HuH-7 (cell line): Measurements from ENCODE around the gene CRYGA.
"Not testable (repeated sequence)": the region's sequence is repeated elsewhere in the genome, so short reads cannot be mapped to it uniquely, and the experiment has no call there.

Source experiments
- DNase-seq: peaks from one replicate; pipeline ENCODE4 v3.0.0; 2011; ENCODE audit warnings: low spot score

The CRYGA gene

DNA sequence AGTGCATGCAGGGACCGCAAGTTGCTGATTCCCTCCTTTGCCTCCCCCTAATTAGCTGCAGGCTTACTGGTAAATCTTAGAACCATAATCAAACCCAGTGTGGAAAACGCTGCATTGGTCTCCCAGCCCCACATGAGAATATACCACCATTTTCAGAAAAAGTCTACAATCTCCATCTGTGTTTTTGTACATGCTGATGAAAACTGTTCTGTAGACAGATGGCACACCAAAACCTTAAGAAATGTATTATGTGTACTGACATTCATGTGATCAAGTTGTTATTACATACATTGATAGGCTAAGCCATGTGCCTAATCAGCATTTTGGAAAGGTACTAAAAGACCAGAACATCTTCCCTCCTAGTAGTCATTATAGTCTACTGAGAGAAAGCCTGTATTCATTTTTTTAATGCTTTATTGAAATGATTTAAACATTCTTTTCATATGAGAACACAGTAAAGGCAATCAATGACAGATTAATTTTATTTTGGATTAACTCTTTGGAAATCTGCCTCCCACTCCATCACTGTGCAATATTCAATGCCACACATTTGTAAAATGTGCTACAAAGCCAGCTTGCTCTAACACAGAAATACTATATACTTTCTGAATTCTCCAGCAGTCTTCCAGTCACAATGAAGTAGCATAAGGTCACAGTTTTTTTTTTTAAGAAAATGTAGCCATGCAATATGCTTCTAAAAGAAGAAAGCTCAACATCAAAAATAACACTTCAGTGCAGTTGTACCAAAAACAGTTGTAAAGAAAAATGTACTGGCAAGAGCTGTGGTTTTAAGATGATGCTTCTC lies 1.8 kb upstream of the CRYGA start:
- DNase-seq, result no peak

DNA sequence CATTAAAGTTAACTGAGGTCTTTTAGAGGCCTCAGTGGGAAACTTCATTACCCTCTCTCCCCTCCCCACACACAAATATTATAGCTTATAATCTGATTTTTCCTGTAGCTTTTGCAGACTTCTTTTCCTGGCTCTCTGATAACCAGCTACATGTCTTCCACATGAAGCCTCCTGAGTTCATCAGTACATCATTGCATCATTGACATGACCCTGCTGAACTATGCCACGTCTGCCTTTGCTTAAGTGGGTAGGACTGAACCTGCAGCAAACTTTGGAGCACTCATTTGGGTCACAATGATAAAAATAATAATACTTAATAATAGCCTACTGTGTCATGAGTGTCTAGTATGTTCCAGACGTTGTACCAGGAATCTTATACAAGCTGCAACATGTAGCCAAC lies 7.0 kb downstream of the CRYGA start:
- DNase-seq, result no peak

- DNase-seq, result no peak
Observed at GRCh38 chr2:208153156-208153555, 10.2 kb downstream of the CRYGA start.

DNA sequence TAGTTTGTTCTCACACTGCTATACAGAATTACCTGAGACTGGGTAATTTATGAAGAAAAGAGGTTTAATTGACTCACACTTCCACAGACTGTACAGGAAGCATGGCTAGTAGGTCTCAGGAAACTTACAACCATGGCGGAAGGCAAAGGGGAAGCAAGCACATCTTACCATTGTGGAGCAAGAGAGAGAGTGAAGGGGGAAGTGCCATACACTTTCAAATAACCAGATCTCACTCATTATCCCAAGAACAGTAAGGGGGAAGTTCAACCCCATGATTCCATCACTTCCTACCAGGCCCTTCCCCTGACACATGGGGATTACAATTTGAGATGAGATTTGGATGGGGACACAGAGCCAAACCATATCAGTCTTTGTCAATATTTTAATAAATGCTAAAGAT lies 12.4 kb downstream of the CRYGA start:
- no peak for DNase-seq

GRCh38 chr2:208150094-208150493 lies 13.3 kb downstream of the CRYGA start:
- DNase-seq, result no peak

GRCh38 chr2:208148803-208149202 lies 14.6 kb downstream of the CRYGA start:
- DNase-seq, result no peak

- DNase-seq, result no peak
Observed at GRCh38 chr2:208147759-208148158, 15.6 kb downstream of the CRYGA start.

- DNase-seq, result no peak
Observed at GRCh38 chr2:208147008-208147407, 16.4 kb downstream of the CRYGA start.

DNA sequence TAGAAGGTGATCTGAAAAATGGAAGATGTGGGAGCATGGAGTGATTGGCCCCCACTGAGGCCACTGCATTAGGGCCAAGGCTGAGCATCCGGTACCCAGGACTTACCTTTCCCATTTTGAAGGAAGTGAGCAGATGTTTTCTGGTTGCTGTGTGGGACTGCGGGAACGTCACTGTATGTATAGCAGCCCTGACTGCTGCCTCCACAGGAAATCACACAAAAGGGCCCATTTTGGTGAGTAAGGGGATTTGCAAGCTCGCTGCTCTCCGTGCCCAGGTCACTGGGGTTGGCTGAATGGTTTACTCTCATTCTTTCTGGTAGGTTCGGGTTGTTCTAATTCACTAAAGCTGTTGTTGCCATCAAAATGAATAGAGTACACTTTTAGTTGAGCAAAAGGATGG lies 17.4 kb downstream of the CRYGA start, which contains the start of gene CRYGB:
Gene CRYGB (minus strand): TSS at position 153 of the 400 bp plus-strand sequence. CDS start 38 bp downstream, at position 115.
- no peak for DNase-seq

- no peak for DNase-seq
Observed at GRCh38 chr2:208142925-208143799, 20.2 kb downstream of the CRYGA start.

- DNase-seq, result no peak
Observed at GRCh38 chr2:208142240-208142924, 21.0 kb downstream of the CRYGA start.

- DNase-seq, result no peak
Observed at GRCh38 chr2:208139447-208139846, 23.9 kb downstream of the CRYGA start.

DNA sequence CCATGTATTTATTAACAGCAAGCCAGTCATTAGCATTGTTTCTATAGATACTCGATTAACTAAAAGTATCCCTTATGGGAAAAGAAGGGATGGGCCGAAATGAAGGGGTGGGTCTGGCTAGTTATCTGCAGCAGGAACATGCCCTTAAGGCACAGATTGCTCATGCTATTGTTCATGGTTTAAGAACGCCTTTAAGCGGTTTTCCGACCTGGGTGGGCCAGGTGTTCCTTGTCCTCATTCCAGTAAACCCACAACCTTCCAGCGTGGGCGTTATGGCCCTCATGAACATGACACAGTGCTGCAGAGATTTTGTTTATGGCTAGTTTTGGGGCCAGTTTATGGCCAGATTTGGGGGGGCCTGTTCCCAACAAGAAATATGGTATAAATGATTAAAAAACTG lies 25.1 kb downstream of the CRYGA start:
- not testable (repeated sequence) for DNase-seq

DNA sequence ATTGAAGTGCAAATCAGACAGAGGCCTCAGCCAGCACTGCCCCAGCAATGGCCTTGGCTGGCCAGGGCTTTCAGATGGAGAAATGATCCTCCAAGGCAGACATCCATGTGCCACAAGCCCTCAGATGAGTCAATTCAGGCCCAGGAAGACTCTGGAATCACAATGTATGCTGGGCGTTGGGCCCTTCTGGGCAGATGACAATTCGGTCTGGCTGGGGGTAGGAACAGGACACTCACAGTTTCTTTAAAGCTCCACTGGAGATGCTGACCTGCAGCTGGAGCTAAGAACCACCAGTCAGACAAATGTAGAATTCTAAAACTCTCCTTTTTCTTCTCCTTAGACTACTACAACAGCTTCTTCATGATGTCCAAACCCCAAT lies 26.7 kb downstream of the CRYGA start:
- DNase-seq, result no peak

GRCh38 chr2:208135794-208136715 lies 27.3 kb downstream of the CRYGA start:
- DNase-seq, result no peak

- no peak for DNase-seq
Observed at GRCh38 chr2:208134928-208135586, 28.3 kb downstream of the CRYGA start.

DNA sequence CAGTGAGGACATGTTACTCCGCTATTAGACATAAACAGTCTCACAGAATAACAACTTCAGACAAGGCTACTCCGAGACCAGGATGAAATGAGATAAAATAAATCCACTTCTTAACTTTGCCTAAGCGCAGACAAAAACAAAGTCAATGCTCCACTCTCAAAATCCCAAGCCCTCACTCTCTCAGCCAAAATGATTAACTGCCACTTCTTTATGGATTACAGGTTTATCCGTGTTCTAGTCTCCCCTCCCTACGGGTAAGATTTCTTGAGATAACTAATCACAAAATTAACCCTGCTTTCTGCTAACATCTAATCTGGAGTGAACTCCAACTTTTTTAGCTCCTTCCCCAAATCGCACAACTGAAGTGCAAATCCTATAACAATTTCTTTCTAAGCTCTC lies 32.7 kb downstream of the CRYGA start:
- no peak for DNase-seq

GRCh38 chr2:208129744-208130711 lies 33.4 kb downstream of the CRYGA start, which contains the start of gene CRYGC:
Gene CRYGC (minus strand): TSS chr2:208129828. CDS start chr2:208129792, 36 bp downstream.
- no peak for DNase-seq

GRCh38 chr2:208128136-208128535 lies 35.3 kb downstream of the CRYGA start:
- DNase-seq, result no peak

- no peak for DNase-seq
Observed at GRCh38 chr2:208127090-208127489, 36.3 kb downstream of the CRYGA start.
